HG02763 (cell line): Measurements from ENCODE around the gene PRR19.

Experiments used
- ATAC-seq: cut with Tn5 transposase; IDR thresholded peaks from one replicate; pipeline ENCODE4 v1.9.1; 2021; ENCODE audit warnings: mild to moderate bottlenecking, moderate library complexity; ENCODE audit not compliant: unreplicated experiment

PRR19 gene

GRCh38 chr19:42344336-42344893 is 42.5 kb downstream of the PRR19 start:
- ATAC-seq = no peak

- ATAC-seq = no peak
These were observed 43.4 kb downstream of the PRR19 start for GRCh38 chr19:42345191-42345812.

- no peak for ATAC-seq
These were observed 46.3 kb downstream of the PRR19 start for GRCh38 chr19:42348211-42348610.

- no peak for ATAC-seq
These were observed 47.6 kb downstream of the PRR19 start for GRCh38 chr19:42349378-42350107.

GRCh38 chr19:42350417-42350816 is 48.5 kb downstream of the PRR19 start:
- ATAC-seq = no peak

GRCh38 chr19:42351079-42351735 is 49.3 kb downstream of the PRR19 start:
- no peak for ATAC-seq

GRCh38 chr19:42352301-42353259 is 50.6 kb downstream of the PRR19 start:
- no peak for ATAC-seq

- ATAC-seq = no peak
These were observed 51.5 kb downstream of the PRR19 start for GRCh38 chr19:42353341-42354015.

GRCh38 chr19:42355896-42356295 is 54.0 kb downstream of the PRR19 start:
- no peak for ATAC-seq

- no peak for ATAC-seq
These were observed 54.8 kb downstream of the PRR19 start for GRCh38 chr19:42356686-42357085.

- no peak for ATAC-seq
These were observed 55.4 kb downstream of the PRR19 start for GRCh38 chr19:42357290-42357689.
